Measurements from ENCODE around the gene VAT1L. TPM values are rescaled to one million over a fixed set of nuclear protein-coding genes. Genes with fewer than 3 reads are reported as not detected.

VAT1L gene
- total and polyA plus RNA-seq, 10 of the 15 experiments (the other 5 are each of a cell fraction or from before 2014, with no cell fraction given): 0.06 to 0.18 (median 0.10) TPM; not detected in 5

DNA sequence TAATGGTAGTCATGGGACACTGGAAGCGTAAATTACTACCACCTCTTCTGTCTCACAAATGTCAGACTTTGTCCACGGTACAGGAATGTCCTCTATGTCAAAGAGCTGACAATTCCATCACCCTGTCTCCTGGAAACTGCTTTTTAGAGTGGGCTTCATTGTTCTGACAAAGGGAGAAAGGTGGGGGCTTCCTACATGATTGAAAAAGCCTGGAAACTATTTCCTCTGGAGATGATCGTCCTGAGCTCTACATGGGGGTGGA, 53.1 kb downstream of the VAT1L start (continued):
- TF ChIP-seq E2F8 (IDR thresholded peaks at IDR 0.05; ENCODE audit: low read depth, partially characterized antibody): no peak
- TF ChIP-seq IKZF2 (IDR thresholded peaks at IDR 0.05): no peak
- TF ChIP-seq NFIC (IDR thresholded peaks at IDR 0.05; ENCODE audit: low read depth, low read length): no peak
- no peak for TF ChIP-seq NBN (IDR thresholded peaks at IDR 0.05)
- TF ChIP-seq ZNF24 (IDR thresholded peaks at IDR 0.05): no peak
- TF ChIP-seq CHD1 (IDR thresholded peaks at IDR 0.05; ENCODE audit: low read depth, low read length): no peak
- TF ChIP-seq, protein P1, sequence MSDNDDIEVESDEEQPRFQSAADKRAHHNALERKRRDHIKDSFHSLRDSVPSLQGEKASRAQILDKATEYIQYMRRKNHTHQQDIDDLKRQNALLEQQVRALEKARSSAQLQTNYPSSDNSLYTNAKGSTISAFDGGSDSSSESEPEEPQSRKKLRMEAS (IDR thresholded peaks at IDR 0.05; ENCODE audit: low read depth, low read length): no peak
- TF ChIP-seq, protein P2, sequence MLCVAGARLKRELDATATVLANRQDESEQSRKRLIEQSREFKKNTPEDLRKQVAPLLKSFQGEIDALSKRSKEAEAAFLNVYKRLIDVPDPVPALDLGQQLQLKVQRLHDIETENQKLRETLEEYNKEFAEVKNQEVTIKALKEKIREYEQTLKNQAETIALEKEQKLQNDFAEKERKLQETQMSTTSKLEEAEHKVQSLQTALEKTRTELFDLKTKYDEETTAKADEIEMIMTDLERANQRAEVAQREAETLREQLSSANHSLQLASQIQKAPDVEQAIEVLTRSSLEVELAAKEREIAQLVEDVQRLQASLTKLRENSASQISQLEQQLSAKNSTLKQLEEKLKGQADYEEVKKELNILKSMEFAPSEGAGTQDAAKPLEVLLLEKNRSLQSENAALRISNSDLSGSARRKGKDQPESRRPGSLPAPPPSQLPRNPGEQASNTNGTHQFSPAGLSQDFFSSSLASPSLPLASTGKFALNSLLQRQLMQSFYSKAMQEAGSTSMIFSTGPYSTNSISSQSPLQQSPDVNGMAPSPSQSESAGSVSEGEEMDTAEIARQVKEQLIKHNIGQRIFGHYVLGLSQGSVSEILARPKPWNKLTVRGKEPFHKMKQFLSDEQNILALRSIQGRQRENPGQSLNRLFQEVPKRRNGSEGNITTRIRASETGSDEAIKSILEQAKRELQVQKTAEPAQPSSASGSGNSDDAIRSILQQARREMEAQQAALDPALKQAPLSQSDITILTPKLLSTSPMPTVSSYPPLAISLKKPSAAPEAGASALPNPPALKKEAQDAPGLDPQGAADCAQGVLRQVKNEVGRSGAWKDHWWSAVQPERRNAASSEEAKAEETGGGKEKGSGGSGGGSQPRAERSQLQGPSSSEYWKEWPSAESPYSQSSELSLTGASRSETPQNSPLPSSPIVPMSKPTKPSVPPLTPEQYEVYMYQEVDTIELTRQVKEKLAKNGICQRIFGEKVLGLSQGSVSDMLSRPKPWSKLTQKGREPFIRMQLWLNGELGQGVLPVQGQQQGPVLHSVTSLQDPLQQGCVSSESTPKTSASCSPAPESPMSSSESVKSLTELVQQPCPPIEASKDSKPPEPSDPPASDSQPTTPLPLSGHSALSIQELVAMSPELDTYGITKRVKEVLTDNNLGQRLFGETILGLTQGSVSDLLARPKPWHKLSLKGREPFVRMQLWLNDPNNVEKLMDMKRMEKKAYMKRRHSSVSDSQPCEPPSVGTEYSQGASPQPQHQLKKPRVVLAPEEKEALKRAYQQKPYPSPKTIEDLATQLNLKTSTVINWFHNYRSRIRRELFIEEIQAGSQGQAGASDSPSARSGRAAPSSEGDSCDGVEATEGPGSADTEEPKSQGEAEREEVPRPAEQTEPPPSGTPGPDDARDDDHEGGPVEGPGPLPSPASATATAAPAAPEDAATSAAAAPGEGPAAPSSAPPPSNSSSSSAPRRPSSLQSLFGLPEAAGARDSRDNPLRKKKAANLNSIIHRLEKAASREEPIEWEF (IDR thresholded peaks at IDR 0.05; ENCODE audit: insufficient replicate concordance, low read depth, low read length): no peak
